NCI-H2107 (cell line): Measurements from ENCODE around the gene MTAP.
"Not testable (repeated sequence)": the region's sequence is repeated elsewhere in the genome, so short reads cannot be mapped to it uniquely, and the experiment has no call there.

Experiments used
- DNase-seq: peaks from one replicate; lab custom pipeline; 2025; lab: John Stamatoyannopoulos, UW

Gene MTAP

DNA sequence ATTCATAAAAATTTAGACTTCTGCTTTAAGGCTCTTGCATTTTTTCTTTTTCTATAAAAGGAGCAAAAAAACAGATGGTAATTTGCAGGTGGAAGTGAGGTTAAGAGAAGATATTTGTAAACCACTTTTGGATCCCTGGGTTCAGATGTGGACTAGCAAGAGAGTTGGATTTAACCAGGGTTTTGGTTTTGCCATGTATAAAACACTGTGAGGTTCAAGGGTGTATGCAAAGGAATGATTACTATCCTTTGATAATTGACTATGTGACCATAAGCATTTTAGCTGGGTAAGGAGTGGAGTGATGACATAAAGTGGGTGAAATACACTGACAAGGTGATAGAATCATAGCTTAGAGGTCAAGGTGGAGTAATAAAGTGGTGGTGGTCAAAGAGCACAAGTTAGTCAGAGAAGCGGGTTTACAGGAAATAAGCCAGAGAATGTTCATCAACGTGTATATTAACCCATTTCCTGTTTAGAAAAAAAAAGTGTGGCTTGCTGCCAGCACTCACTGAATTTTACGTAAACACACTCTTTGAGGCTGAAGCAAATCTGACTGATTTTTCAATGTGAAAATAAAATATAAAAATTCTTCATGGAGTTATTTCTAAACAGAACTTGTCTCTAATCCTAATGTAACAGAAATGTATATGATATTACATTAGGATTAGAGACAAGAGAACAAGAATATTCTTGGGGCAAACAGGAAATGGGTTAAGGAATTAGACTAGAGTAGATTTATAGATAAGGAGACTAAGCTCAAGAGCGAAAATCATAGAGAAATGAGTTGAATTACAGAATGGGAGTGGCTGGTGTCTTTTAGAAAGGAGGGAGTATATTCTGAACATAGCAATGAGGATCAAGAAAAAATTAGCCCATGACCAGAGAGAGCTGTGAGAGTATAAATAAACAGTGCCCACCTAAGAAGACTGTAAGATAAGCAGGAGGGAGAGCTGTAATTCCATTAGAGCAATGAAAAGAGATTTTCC, 117.2 kb downstream of the MTAP start:
- no peak for DNase-seq

DNA sequence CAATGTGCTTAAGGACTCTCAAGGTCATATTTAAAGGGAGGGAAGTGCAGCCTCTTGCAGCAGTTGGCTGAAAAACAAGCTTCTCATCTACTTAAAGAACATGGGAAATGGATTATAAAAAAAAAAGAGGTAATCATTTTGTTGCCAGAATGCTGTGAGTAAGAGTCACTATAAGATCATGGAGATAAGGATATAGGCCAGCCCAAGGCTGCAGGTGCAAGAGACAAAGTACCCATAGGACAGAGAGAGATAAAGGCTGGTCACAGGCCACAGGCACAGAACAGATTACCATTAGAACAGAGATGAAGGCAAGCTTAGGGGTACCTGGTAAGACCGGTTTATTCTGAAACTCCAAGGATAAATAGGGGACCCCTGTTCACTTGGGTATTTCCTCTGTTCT, 121.3 kb downstream of the MTAP start:
- no peak for DNase-seq

DNA sequence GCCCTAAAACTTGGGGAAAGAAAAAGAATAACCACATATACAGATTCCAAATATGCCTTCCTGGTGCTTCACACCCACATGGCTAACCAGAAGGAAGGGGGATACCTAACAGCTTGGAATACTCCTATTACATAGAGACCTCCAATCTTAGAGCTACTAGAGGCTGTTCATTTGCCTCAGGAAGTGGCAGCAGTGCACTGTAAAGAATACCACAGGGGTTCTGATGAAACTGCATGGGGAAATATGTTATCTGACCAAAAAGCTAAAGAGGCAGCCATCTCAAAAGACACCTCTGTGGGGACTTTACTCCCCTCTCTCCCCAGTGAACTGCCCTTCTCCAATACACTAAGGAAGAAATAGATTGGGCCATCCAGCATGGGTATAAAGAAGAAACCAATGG, 125.3 kb downstream of the MTAP start:
- no peak for DNase-seq

DNA sequence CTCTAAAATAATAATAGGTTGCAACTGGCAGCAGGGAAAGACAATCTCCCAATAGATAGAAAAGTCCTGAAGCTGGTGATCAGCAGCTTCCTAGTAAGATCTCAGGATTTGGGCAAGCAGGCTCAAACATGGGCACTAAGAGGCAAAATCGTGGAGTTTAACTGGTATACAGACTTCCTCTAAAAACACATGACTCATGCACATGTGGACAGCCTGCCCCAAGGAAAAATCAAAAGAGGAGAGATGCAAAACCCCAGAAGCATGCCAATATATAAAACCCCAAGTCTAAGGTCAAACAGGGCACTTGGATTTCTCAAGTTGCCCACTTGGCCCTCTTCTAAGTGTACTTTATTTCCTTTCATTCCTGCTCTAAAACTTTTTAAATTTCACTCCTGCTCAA, 129.0 kb downstream of the MTAP start:
- no peak for DNase-seq

DNA sequence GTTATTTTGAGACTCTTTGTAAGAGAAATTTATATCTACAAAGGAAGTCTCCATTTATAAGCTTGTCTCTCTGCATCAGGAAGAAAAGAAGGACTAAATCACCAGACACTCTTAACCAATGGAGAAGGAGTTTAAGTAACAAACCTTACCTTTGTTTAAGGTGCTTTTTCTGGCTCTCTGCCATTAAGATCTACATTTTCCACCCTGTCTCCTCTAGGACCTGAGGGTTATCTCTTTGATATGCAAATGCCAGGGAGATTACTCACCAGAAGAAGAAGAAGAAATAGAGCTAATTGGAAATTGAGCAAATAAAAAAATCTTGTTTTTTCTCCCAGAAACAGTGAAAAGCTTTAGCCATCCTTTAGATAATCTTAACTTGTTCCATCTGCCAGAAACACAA, 130.8 kb downstream of the MTAP start:
- no peak for DNase-seq

DNA sequence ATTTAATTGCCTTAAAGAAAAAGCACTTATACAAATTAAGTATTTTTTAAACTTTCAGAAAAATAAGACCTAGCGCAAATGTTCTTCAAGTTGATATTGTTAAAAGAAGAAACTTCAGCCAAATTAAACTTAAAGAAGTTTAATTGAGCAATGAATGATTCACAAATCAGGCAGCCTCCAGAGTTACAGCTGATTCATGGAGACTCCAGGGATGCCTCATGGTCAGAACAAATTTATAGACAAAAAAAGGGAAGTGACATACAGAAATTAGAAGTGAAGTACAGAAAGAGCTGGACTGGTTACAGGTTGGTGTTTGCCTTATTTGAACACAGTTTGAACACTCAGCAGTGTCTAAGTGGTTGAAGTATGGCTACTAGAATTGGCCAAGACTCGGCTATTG, 131.4 kb downstream of the MTAP start:
- no peak for DNase-seq

DNA sequence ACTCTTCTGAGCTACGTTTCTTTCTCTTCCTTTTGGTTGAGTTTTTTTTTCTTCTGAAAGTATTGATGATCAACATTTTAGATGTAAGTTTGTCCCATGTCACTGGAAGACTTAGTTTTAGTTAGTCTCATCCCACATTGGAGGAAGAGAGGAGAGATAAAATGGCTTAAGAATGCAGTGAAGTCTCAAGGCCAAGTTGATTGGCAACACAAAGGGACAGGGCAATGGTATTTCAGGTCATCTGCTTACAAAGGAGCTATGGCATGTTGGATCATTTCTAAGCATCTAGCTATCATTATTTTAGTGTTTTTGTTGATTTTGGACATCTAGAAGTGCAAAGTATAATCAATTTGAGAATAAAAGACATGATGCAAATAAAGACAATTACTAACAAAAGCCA, 133.2 kb downstream of the MTAP start:
- no peak for DNase-seq

DNA sequence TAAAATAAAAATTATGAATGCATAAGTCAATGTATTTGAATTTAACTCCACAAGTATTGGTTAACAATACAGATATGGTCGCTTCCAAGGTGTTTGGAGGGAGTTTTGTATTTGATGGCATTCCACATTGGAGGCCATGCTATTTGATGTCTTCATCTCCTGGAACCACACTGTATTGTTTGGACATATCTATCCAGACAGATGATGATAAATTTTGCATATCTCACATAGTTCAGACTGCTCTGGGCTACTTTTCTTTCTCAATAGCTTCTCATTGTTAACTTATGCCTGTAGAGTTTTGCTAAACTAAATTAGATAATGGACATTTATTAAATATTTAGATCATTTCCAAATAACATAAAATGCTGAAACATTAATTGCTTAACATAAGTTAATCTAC, 133.7 kb downstream of the MTAP start:
- no peak for DNase-seq

DNA sequence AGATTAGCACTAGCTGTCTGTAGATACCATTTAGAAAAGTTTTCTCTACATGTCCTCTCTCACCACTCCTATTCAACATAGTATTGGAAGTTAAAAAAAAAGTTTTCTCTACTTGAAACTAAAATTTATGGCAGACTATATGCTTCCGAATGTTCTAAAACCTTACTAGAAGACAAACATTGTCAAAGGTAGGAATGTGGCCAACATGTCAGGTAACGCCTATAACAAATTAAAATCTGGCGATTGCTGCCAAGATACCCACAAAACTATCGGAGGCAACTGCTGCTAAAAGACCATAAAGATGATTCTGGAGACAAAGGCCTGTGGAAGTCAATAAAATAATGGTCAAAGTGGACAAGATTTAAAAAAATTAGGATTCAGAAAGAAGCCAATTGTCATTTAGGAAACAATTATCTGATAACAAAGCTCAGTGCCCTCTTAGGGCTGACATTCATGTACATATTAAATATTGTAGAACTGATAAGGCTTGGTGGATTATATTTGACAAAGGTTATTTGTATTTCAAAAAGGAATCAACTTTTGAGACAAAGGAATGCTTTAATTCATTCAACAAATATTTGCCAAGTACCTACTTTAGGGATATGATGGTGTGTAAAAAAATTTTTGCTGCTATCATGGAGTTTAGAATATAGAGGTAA, 139.0 kb downstream of the MTAP start:
- DNase-seq: no peak

DNA sequence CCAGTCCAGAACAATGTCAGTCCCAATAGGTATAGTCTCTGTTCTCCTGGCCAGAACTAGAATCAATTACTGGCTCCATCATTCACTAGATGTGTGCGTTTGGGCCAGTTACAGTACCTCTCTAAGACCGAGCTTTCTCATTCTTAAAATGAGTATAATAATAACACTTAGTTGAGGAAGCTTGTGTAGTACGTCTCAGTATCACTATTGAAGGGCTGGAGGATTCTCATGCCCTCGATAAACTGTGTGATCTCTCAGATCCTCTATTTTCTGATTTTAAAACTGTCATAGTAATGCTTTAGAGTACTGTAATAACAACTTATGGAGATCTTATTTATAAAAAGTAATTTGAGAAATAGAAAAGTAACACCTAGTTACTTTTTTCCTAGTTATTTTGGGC, 141.0 kb downstream of the MTAP start:
- DNase-seq: no peak

DNA sequence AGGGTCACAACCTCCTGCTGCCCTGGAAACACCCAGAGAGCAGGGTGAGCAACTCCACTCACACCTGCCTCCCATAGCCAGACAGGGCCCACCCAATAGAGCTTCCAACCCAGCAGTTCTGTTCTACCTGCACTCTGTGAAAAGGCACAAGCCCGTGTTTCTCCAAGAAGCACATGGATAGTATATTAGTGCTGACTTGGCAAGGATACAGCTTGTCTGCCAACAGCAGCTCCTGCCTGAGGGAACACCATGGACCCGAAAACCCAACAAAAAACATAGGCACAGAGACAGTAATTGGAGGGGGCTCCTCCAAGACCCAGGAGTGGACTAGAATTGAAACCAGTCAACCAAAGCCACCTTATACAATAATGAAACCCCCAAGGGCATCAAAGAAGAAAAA, 143.2 kb downstream of the MTAP start:
- DNase-seq: no peak

DNA sequence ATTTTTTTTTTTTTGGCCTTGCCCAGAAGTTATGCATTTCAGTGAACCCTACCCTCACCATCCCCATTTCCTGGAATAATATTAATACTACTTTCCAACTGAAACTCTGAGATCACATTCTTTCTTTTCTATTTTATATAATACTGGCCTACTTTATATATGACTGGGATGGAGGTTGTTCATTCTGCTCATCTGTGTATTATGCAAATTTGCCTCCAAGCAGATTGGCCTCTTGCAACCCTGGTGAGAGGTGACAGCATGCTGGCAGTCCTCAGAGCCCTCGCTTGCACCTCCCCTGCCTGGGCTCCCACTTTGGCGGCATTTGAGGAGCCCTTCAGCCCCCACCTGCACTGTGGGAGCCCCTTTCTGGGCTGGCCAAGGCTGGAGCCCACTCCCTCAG, 156.4 kb downstream of the MTAP start:
- DNase-seq: no peak

DNA sequence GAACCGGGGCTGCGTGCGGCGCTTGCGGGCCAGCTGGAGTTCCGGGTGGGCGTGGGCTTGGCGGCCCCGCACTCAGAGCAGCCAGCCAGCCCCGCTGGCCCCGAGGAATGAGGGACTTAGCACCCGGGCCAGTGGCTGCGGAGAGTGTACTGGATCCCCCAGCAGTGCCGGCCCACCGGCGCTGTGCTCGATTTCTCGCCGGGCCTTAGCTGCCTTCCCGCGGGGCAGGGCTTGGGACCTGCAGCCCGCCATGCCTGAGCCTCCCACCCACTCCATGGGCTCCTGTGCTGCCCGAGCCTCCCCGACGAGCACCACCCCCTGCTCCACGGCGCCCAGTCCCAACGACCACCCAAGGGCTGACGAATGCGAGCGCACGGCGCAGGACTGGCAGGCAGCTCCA, 156.8 kb downstream of the MTAP start:
- DNase-seq: not testable (repeated sequence)

DNA sequence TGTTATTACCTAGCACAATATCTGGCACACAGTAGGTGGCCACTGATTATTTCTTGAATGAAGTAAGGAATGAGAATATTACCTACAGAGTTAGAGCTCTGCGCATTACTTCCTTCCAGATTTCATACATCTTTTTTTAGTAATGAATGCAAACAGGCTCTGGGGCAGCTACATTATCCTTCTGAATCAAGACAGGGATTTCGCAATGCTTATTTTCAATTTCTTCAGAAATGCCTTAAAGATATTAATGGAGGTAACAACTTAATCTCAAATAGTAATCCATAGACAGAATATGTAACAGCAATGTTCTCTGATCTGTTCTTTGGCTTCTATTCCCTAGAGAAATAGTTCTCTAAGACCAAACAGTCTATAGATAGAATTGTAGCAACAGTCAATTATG, 159.1 kb downstream of the MTAP start:
- no peak for DNase-seq

DNA sequence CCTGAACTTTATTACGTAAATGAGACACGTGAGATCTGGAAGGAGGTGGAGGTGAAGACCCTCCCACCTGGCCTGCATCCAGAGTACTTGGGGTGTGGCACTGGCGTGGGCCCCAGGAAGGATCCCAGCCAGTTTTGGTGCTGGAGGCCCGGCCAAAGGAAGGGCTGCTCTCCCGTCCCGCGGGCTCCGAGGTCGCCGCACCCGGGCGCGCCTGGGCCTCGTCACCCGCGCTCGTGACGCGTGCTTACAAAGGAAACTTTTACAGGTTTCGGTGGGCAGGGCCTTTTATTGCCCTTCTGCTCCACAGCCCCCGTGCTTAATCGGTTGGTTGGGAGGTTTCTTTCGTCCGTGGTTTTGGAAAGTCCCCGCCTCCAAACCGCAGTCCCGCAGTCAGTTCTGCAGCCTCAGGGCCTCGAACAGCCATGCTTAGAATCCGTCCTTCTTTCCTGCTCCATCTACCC, 162.5 kb downstream of the MTAP start:
- DNase-seq: no peak

DNA sequence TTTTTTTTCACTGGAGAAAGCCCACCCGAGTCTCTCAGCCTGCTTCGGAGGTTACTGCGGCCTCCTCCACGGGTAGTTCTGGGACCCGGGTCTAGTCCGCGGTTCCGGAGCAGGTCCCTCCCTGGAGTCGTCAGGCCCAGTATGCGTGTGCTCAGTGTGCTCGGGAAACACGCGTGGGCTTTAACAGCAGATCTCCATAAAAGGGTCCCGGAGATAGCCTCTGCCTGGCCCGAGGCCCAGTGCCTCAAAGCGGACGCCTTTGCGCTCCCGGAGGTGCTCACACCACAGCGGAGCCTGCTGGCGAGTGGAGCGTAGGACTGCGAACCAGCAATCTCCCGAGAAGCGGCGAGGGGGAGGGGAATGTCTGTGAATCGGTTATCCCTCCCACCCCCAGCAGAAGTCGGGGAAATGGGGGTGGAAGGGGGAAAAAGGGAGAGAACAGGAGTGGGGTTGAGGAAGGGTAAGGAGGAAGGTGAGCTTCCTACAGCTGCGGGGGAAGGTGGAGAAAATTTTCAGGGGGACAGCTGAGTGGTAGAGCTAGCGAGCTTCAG, 163.0 kb downstream of the MTAP start:
- no peak for DNase-seq

DNA sequence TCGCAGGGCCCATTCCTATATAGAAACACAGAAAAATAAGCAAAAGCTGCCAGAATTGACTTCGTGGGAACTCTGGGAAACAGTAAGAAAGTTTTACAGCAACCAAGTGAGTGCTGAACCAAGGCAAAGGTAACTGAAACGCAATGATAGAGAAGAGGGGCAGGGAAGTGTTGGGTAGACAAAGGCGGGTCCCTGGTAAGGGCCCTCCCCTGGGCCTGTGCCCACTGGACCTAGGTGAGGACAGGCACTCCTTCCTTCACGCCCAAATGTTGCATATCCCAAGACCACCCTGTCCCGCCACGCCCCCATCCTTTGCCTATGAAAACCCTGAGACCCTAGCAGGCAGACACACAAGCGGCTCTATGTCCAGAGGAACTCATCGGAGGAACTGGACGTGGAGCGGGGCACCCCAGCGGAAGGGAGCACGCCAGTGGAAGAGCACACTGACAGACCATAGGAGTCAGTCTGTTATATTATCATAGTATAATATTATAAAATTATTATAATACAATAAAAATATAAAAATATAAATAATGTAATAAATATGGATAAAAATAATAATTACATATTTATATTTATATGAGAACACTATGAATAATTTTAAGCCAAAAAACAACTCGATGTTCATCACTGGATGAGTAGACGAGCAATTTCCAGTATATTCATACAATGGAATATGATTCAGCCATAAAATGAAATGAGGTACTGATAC, 163.9 kb downstream of the MTAP start:
- DNase-seq: no peak

DNA sequence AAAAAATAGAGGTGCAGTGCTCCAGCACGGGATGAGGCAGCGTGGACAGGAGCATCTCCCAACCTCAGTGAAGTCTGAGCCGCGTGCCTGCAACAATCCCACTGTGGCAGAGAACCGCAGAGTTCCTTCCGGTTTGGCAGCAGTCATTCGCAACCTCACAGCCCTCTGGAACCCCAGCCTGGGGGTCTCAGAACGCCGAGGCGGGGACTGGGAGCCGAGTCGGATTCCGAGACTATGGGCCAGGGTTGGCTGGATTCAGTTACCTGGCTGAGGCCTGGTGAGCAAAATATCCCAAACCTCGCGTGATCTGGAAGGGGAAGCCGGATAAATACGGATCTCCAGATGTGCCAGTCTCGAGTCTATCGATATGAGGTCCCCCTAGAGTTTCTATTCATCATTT, 164.7 kb downstream of the MTAP start:
- no peak for DNase-seq

DNA sequence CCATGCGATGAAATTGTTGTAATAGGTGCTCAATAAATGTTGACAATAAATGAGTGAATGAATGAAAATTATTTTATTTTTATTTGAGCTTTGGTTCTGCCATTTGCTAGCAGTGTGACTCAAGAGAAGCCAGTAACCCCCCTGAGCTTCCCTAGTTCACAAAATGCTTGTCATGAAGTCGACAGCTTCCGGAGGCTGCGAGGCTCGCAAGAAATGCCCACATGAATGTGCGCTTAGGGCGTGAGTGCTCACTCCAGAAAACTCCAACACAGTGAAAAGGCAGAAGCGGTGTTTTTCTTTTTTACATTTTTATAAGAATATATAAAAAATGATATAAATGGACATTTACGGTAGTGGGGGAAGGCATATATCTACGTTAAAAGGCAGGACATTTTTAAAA, 165.3 kb downstream of the MTAP start:
- DNase-seq: no peak

DNA sequence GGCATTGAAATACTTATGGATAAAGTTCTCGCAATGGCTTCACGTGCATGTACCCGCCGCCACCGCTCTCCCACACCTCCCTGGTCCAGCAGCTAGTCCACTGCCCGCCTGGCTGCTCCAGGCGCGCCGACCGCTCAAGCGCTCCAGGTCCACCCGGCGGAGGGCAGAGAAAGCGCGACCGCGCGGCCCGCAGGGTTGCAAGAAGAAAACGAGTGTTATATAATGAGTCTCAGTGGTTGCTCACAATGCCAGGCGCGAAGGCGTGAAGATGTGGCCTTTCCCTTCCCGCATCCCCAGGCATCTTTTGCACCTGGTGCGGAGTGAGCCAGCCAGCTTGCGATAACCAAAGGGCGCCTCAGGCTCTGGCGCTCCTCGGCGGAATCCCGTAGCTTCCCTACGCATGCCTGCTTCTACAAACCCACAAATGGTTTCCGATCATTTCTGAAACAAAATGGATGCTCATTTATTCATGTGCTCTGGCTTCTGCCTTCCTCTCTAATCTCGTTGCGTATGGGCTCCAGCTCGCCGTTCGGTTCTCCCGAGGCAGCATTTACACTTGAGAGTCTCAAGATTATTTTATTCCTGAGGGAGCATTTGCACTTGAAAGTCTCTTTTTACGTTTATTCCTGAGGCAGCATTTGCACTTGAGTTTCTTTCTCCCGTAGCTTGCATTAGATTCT, 166.0 kb downstream of the MTAP start:
- DNase-seq: no peak

DNA sequence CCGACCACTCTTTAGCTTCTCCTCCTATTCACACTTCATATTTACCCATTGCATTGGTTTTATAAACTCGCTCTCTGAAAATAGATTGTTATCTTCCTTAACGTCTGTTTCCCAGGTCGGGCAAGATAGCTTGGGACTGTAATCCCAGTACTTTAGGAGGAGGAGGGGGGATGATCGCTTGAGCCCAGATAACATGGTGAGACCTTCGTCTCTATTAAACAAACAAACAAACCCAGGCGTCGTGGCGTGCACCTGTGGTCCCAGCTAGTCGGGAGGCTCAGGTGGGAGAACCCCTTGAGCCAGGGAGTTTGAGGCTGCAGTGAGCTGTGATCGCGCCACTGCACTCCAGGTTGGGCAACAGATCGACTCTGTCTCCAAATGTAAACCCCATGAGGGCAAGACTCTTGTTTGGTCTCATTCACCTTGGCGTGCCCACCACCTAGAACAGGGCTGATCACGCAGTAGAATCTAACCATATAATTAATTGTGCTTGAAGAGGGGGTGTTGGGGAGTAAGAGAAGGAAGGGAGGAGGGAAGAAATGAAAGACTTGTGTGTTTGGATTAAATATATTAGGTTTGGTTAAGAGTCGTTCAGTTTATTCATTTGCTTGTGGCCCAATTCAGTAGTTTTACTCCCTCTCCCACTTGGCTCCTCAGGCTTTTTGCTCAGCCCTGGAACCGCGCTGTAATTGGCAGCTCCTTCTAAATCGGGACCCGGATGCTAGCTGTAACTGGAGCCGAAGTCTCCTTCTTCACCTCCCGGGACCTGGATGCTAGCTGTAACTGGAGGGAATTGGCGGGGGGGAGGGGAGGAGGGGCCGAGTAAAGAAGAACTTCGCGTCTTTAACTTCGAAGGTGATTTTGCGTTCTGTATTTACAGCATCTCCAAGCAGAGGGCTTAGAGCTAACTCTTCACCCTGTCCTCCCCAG, 166.8 kb downstream of the MTAP start:
- no peak for DNase-seq
